Heart left ventricle (tissue), 16 donors: ENCODE measurements around the gene BRIX1. TPM values are rescaled to one million over a fixed set of nuclear protein-coding genes. Genes with fewer than 3 reads are reported as not detected.

Experiments used
- ATAC-seq, 4 donors: fragments of 200-7000 bp; cut with Tn5 transposase; one replicate each; pipeline ENCODE4 v1.9.1; 2020 to 2022; ENCODE audit warnings: moderate library complexity in 4 of 4, mild to moderate bottlenecking in 3 of 4, moderate number of reproducible peaks in 1 of 4
- DNase-seq, 5 donors: peaks; one replicate each; pipeline ENCODE4 v3.0.0-alpha.2; 2020
- H3K27ac ChIP-seq, 12 donors: fragments of 200-600 bp; sonication (generic) in 4 of 12; one replicate each; pipeline versions ENCODE4 v1.5.0 to v1.8.0; 2016 to 2022; ENCODE audit warnings: mild to moderate bottlenecking in 2 of 12
- H3K27me3 ChIP-seq, 9 donors: fragments of 200-600 bp; sonication (generic) in 2 of 9; one replicate each; pipeline versions ENCODE4 v1.5.1 to v1.8.0; 2016 to 2022; ENCODE audit warnings: mild to moderate bottlenecking in 3 of 9
- H3K36me3 ChIP-seq, 9 donors: fragments of 200-600 bp; sonication (generic) in 2 of 9; one replicate each; pipeline versions ENCODE4 v1.5.0 to v1.8.0; 2018 to 2022; ENCODE audit warnings: mild to moderate bottlenecking in 2 of 9
- H3K4me1 ChIP-seq, 12 donors: fragments of 200-600 bp; sonication (generic) in 4 of 12; one replicate each; pipeline versions ENCODE4 v1.5.0 to v1.8.0; 2016 to 2022; ENCODE audit warnings: mild to moderate bottlenecking in 3 of 12
- H3K4me3 ChIP-seq, 12 donors: fragments of 200-600 bp; sonication (generic) in 4 of 12; one replicate each; pipeline versions ENCODE4 v1.5.0 to v1.8.0; 2017 to 2022; ENCODE audit warnings: mild to moderate bottlenecking in 9 of 12, moderate library complexity in 4 of 12
- H3K9me3 ChIP-seq, 12 donors: fragments of 200-600 bp; sonication (generic) in 4 of 12; one replicate each; pipeline versions ENCODE4 v1.5.0 to v1.8.0; 2016 to 2022; ENCODE audit warnings: mild to moderate bottlenecking in 1 of 12
- CTCF ChIP-seq, 12 donors: fragments of 200-600 bp; sonication (generic) in 4 of 12; IDR thresholded peaks; one replicate each; pipeline versions ENCODE4 v1.5.0 to v1.8.0; 2018 to 2022; ENCODE audit warnings: antibody characterized with exemption in 12 of 12, mild to moderate bottlenecking in 5 of 12
- POLR2A ChIP-seq, 2 donors: fragments of 450-650 bp; IDR thresholded peaks; one replicate each; pipeline ENCODE4 v1.6.1; 2017; ENCODE audit warnings: antibody characterized with exemption in 2 of 2, mild to moderate bottlenecking in 2 of 2, moderate library complexity in 2 of 2
- whole genome bisulfite sequencing, 4 donors: extraction: QIAGEN DNeasy Blood & Tissue Kit in 2 of 4; methylation state at CpG; one replicate each; pipeline versions ENCODE4 v1.1.5 to v1.1.7; 2013 to 2018; 5-methylcytosine and 5-hydroxymethylcytosine counted together
- intact Hi-C, 10 donors: fragments of 100-400 bp; cut with DNase I; formaldehyde crosslinking; loops; one replicate each; pipeline versions ENCODE4 v1.11.1 to v1.14.2; 2022
- polyA plus RNA-seq, 2 donors: library from polyadenylated mRNA; stranded (reverse); fragments of 200-250 nt; gene quantifications; one replicate each; pipeline ENCODE4 v1.2.3, GENCODE V29; 2013
- total RNA-seq, 9 donors: library from RNA; depleted of rRNA in 2 of 9; stranded (reverse); fragments of >200 nt in 2 of 9; fragmentation: NEBNext Ultra II Directional in 3 of 9; extraction: Animal tissue kit (Norgen Biotek cat#: 25700) in 3 of 9; gene quantifications; one replicate each; pipeline versions ENCODE4 v1.1.0 to v1.2.4, GENCODE V29; 2016 to 2023
- donor health status: ischemic (EF 13 %, LVEDD 7.1; RV severe dilation, severe dysfunction).
- donor health status: healthy with polysubstance abuse.
- donor health status: DM: no; HTN: yes; CAD: no.
- donor health status: DM: no; HTN: no; CAD: no.
- donor health status: ischemic (EF 25% LVEDD 6.9; RV normal size, moderate dysfunction).
- donor health status: ischemic (EF 25% LVEDD 5.7; RV mildly dilated, moderate dysfunction).
- donor health status: healthy.
- donor health status: DM: yes; HTN: yes; CAD: no.
- donor health status: ischemic (EF 35%, LVEDD 5.7; RV mildly dilated, moderate dysfunction).
- donor health status: nonischemic (EF 11% LVEDD 7.7; RV severe dilation, severe dysfunction).
- donor health status: DM: yes; HTN: yes; CAD: no.
- donor health status: PGD.
- donor health status: ischemic (EF 29% LVEDD 5.4; RV normal size, mild dysfunction).
- donor health status: nonischemic (EF 23%, LVEDD 6.1; RV moderate dilation, normal function).

BRIX1 gene
- total and polyA plus RNA-seq, 11 donors = 10.2 to 19.6 (median 14.5) TPM

DNA sequence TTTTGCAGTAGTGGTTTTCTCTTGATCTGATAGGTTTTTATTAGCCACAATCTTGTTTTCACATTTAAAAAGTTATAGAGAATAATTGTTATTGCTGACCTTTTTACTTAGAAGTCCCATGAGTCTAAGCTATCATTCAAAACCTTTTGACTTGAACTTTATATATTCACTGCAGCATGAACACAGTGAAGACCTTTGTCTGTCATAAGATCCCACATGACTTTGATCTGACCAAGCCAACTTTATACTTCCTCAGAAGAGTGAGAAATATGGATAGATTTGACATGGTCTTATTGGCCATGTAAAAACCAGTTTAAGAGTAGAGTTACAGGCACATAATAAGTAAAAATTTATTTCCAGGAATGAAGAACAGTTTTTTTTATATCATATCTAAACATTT lies 34.3 kb upstream of the BRIX1 start:
- intact Hi-C loops = no loop called here
- H3K4me1 ChIP-seq = no peaks in the 10 kb centered on the region
- ATAC-seq (no peak), DNase-seq (no peak)
- no peak overlapping the region for H3K4me3 ChIP-seq
- H3K9me3 ChIP-seq = peaks cover 0 to 27% (median 7%) of the 10 kb centered on the region in 12 donors
- no peaks in the 10 kb centered on the region for H3K27me3 ChIP-seq
- TF ChIP-seq POLR2A (IDR thresholded peaks at IDR 0.05) = no peak
- no peak for TF ChIP-seq CTCF (IDR thresholded peaks at IDR 0.05)
- H3K36me3 ChIP-seq = no peaks in the 10 kb centered on the region
- H3K27ac ChIP-seq = no peak overlapping the region

DNA sequence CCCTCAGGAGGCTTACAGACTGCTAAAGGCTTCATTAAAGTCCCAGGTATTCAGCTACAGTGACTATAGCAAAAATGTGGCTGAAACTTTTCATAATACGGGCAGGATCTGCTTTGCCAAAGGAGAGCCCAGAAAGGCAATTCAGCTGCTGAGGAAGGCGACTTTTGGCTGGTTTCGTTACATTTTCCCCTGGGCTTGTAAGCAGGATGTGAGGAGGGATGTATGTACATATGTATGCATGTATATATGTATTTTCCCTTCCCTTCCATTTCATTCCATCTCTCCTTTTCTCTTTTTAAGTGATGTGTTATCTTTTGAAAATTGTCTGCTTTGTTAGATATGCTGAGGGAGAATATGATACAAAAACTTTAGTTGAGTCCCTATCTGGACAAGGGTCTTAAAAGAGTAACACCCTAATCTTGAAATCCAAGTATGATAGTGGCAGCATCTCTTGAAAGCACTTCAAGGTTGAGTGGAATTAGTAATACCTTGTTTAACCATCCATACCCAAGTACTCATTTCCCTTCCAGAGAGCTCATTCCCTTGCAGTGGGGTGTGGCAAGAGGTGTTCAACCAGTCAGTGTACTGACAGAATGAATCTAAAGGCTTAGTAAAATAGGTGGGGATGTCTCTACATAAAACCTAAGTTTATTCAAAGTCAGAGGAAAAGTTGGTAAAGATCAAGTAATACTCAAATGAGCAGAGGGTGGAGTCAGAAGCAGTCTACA lies 29.0 kb upstream of the BRIX1 start:
- H3K4me3 ChIP-seq = no peak overlapping the region
- WGBS, 4 donors = 80 to 87% (median 83%) methylated on average over 3 of the region's 3 CpGs
- no peak for ATAC-seq
- intact Hi-C loops = no loop called here
- no peaks in the 10 kb centered on the region for H3K4me1 ChIP-seq
- H3K9me3 ChIP-seq = no peaks in the 10 kb centered on the region
- H3K36me3 ChIP-seq = no peaks in the 10 kb centered on the region
- no peak overlapping the region for H3K27ac ChIP-seq
- TF ChIP-seq POLR2A (IDR thresholded peaks at IDR 0.05) = no peak
- TF ChIP-seq CTCF (IDR thresholded peaks at IDR 0.05) = no peak
- no peaks in the 10 kb centered on the region for H3K27me3 ChIP-seq
- DNase-seq = no peak

GRCh38 chr5:34889394-34889793 lies 26.1 kb upstream of the BRIX1 start:
- Histone ChIP-seq H3K4me1 (no peaks in the 10 kb centered on the region), H3K36me3 (no peaks in the 10 kb centered on the region), H3K9me3 (no peaks in the 10 kb centered on the region), H3K27me3 (no peaks in the 10 kb centered on the region), H3K27ac (no peak overlapping the region), H3K4me3 (no peak overlapping the region)
- WGBS, 4 donors = 78 to 96% (median 88%) methylated on average over 1 of the region's 1 CpG
- DNase-seq (no peak), ATAC-seq (no peak)
- intact Hi-C loops = no loop called here
- TF ChIP-seq CTCF (IDR thresholded peaks at IDR 0.05) = no peak
- TF ChIP-seq POLR2A (IDR thresholded peaks at IDR 0.05) = no peak

- peak in 1 of 5 donors; percentile 21 for DNase-seq
- TF ChIP-seq CTCF (IDR thresholded peaks at IDR 0.05) (no peak), POLR2A (IDR thresholded peaks at IDR 0.05) (no peak)
- no peaks in the 10 kb centered on the region for H3K9me3 ChIP-seq
- H3K27ac ChIP-seq = no peak overlapping the region
- H3K27me3 ChIP-seq = no peaks in the 10 kb centered on the region
- 71 to 78% (median 74%) methylated on average over 5 of the region's 5 CpGs for WGBS, 4 donors
- H3K36me3 ChIP-seq = peaks cover 0 to 6% (median 0%) of the 10 kb centered on the region in 9 donors
- ATAC-seq = peak in 1 of 4 donors; percentile 58
- no peak overlapping the region for H3K4me3 ChIP-seq
- intact Hi-C loops = loop anchor here in 4 of 10 donors (10.0 kb wide), 2 partner anchors 57 to 237 kb away; partner anchors contain the start of genes RAI14 (in 3 of the 4) and TTC23L (in 1 of the 4)
- H3K4me1 ChIP-seq = no peaks in the 10 kb centered on the region
Observed at GRCh38 chr5:34891981-34892380, 23.5 kb upstream of the BRIX1 start.
